ENCODE data around the gene ASB4.

- TF ChIP-seq FOXA1 (IDR thresholded peaks at IDR 0.05) (no peak), FOXK2 (IDR thresholded peaks at IDR 0.05) (no peak), BHLHE40 (IDR thresholded peaks at IDR 0.05; ENCODE audit: borderline replicate concordance) (no peak), SUZ12 (IDR thresholded peaks at IDR 0.05) (no peak), SP1 (IDR thresholded peaks at IDR 0.05) (no peak), L3MBTL2 (conservative IDR thresholded peaks at IDR 0.05) (no peak), FOXM1 (IDR thresholded peaks at IDR 0.05; ENCODE audit: borderline replicate concordance) (no peak), ARNT (IDR thresholded peaks at IDR 0.05) (no peak), PKNOX1 (IDR thresholded peaks at IDR 0.05) (no peak), ZNF384 (IDR thresholded peaks at IDR 0.05) (no peak), HDGF (IDR thresholded peaks at IDR 0.05; ENCODE audit: borderline replicate concordance) (no peak)
Measured at GRCh38 chr7:95589031-95589430, 103.3 kb downstream of the ASB4 start.

Measured in HEK293T (cell line).